Subcutaneous abdominal adipose tissue (tissue), 5 donors: ENCODE measurements around the gene ARL8A.

Source experiments
- H3K27ac ChIP-seq: one replicate; pipeline ENCODE4 v1.7.0; 2013; ENCODE audit warnings: low read depth, mild to moderate bottlenecking, inconsistent platforms, low read length, moderate library complexity
- H3K27me3 ChIP-seq, 5 donors: one replicate each; pipeline ENCODE4 v1.7.0; 2013; ENCODE audit warnings: low read length in 5 of 5, inconsistent platforms in 1 of 5; ENCODE audit not compliant: control insufficient read depth in 5 of 5, insufficient read depth in 4 of 5
- H3K36me3 ChIP-seq, 5 donors: one replicate each; pipeline ENCODE4 v1.7.0; 2013; ENCODE audit warnings: low read length in 5 of 5; ENCODE audit not compliant: control insufficient read depth in 5 of 5, insufficient read depth in 5 of 5
- H3K4me1 ChIP-seq, 5 donors: one replicate each; pipeline ENCODE4 v1.7.0; 2013; ENCODE audit warnings: low read length in 5 of 5, mild to moderate bottlenecking in 3 of 5, moderate library complexity in 1 of 5; ENCODE audit not compliant: control insufficient read depth in 5 of 5, insufficient read depth in 5 of 5
- H3K4me3 ChIP-seq, 5 donors: one replicate each; pipeline ENCODE4 v1.7.0; 2013; ENCODE audit warnings: low read length in 5 of 5, low read depth in 1 of 5
- H3K9ac ChIP-seq, 5 donors: one replicate each; pipeline ENCODE4 v1.7.0; 2013; ENCODE audit warnings: low read length in 5 of 5, mild to moderate bottlenecking in 4 of 5, moderate library complexity in 3 of 5
- H3K9me3 ChIP-seq, 5 donors: one replicate each; pipeline ENCODE4 v1.7.0; 2013; ENCODE audit warnings: low read length in 5 of 5; ENCODE audit not compliant: control insufficient read depth in 5 of 5
- donor health status: healthy.
- donor health status: healthy.
- donor health status: healthy.
- donor health status: healthy.
- donor health status: healthy.

The ARL8A gene

DNA sequence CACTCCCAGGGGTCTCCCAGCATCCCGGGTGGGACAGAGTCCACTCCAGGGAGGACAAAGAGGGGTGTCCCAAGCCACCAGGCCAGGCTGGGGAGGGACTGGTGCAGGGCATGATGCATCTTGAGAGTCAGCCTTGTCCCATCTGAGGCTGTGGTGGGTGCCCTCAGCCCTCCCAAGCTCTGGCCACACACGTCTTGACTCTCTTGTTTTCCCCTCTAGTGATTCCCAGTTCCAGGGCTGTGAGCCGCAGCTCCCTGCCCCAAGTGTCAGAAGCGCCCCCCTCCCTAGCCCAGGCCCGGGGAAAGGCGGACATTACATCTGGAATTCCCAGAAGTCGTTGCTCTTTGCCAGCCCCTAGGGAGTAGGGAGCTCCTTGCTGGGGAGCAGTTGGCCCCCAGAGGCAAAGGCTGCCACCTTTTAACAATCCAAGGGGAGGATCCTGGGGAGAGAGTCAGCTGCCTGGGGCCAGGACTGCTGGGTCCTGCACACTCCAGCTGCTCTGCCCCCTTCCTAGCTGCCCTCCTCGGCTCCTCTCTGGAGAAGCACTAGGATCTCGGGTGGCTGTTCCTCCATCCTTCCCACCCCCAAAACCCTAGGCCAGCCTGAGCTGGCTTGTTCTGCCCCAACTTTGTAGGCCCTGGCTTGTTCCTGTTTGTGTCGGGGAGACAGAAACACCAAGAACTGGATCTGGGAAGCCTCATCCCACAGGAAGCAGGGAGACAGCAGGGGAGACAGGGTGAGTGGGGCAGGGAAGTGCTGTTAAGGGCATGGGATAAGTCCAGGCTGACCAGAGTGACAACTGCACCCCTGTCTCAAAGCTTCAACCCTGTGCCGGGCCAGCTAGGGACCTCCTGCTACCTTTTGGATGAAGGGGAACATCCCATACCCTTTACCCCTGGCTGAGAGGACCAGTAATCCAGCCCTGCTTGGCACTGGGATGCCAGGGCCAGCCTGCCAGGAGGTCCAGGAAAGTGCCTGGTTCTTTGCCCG lies 19.0 kb upstream of the ARL8A start:
- H3K9me3 ChIP-seq, result no peaks in the 10 kb centered on the region
- H3K9ac ChIP-seq, result no peak overlapping the region
- H3K4me3 ChIP-seq, result no peak overlapping the region
- H3K27ac ChIP-seq, result no peak overlapping the region
- H3K27me3 ChIP-seq, result peaks cover 0 to 11% (median 3%) of the 10 kb centered on the region in 5 donors
- H3K36me3 ChIP-seq, result no peaks in the 10 kb centered on the region
- H3K4me1 ChIP-seq, result peaks cover 0 to 43% (median 20%) of the 10 kb centered on the region in 5 donors

DNA sequence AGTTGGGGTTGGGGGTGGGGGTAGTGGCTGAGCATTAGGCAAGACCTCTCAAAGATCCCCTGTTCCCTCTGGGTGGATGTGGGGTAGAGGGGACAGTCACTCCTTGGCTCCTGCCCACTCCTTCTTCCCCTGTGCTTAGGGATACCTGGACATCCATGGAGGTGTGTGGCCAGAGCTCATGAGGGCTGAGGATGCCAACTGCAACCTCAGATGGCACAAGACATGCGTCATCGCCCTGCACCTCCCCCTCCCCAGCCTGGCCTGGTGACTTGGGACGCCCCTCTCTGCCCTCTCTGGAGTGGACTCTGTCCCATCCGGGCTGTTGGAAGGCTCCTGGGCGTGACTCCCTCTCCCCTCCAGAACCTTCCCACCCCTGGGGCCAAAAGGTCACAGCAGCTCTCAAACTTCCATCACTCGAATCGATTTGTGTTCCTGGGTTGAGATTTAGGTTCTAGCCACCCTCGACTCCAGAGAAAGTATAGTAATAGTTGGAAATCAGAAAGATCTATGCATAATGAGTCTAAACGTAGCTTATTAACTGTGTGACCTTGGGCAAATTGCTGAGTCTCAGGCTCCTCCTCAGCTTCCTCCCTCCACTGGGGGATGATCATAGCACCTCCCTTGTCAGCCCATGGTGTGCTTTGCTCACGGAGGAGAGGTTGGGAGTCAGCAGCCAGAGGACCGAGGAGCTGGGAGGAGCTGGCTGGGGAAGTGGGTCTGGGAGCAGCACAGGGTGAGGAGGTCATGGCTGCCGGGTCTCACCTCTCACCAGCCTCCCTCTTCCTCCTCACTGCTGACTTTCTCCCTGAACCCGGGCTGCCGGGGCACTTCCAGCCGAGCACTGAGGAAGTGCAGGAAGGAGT lies 18.1 kb upstream of the ARL8A start:
- H3K9ac ChIP-seq, result no peak overlapping the region
- H3K4me1 ChIP-seq, result peaks cover 0 to 35% (median 11%) of the 10 kb centered on the region in 5 donors
- H3K9me3 ChIP-seq, result no peaks in the 10 kb centered on the region
- no peaks in the 10 kb centered on the region for H3K36me3 ChIP-seq
- H3K27ac ChIP-seq, result no peak overlapping the region
- no peak overlapping the region for H3K4me3 ChIP-seq
- H3K27me3 ChIP-seq, result peaks cover 0 to 11% (median 3%) of the 10 kb centered on the region in 5 donors

DNA sequence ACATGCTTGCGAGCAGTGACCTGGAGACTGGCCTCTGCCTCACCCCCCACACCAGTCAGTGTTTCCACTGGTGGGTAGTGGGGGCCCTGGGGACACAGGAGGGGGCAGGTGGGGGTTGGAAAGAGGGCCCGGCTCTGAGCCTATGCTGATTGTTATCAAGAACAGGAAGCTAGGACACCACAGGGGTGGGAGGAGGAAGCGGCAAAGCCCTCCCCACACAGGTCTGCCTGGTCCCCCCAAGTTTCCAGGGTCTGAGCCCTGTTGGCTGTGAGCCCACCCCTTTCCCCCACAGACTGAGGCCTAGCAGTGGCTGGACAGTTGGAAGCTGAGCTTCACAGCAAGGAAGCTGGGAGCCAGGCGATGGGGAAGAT lies 17.5 kb upstream of the ARL8A start:
- Histone ChIP-seq H3K4me1 (peaks cover 0 to 34% (median 9%) of the 10 kb centered on the region in 5 donors), H3K9me3 (no peaks in the 10 kb centered on the region), H3K27me3 (peaks cover 0 to 11% (median 3%) of the 10 kb centered on the region in 5 donors), H3K27ac (no peak overlapping the region), H3K36me3 (no peaks in the 10 kb centered on the region), H3K4me3 (no peak overlapping the region), H3K9ac (no peak overlapping the region)

DNA sequence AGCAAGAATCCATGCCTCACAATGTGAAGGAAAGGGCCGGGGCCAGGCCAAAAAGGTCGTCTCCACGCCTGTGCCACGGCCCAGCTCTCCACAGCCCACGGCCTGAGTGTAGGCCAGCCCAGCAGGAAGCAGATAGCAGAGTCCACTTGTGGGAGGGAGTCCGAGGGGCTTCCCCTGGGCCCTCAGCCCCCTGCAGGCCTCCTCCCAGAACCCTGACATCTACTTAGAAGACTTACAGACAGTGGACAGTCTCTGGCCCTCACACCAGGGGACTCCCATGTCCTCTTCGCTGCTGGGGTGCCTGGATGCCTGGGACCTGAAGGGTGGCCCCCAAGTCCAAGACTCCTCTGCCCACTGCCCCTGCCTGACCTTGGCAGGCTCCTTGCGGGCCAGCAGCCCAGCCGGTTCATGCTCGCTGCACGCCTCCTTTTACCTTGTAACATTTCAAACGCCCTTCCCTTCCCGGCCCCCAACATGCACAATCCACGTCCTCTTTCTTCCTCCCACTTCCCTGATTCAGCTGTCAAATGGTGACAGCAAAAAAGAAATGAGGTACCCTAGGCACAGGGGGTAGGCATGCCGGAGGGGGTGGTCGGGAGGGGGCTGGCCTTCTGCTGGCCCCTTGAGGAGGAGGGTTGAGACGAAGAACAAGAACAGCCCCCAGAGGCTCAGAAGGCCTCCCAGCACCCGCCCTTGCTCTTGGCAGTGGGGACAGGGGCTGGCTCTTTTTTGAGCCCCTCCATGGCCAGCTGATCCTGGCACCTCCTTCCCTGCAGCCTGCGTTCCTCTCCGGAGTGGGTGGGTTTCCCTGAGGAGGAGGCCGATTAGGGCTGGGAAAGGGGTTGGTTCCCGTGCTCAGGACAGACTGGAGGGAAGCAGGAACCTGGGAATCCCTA lies 16.9 kb upstream of the ARL8A start:
- Histone ChIP-seq H3K4me3 (no peak overlapping the region), H3K9ac (peak overlapping the region in 1 of 5 donors; percentile 47), H3K36me3 (no peaks in the 10 kb centered on the region), H3K27me3 (peaks cover 0 to 11% (median 3%) of the 10 kb centered on the region in 5 donors), H3K27ac (no peak overlapping the region), H3K4me1 (peaks cover 0 to 34% (median 13%) of the 10 kb centered on the region in 5 donors), H3K9me3 (no peaks in the 10 kb centered on the region)

DNA sequence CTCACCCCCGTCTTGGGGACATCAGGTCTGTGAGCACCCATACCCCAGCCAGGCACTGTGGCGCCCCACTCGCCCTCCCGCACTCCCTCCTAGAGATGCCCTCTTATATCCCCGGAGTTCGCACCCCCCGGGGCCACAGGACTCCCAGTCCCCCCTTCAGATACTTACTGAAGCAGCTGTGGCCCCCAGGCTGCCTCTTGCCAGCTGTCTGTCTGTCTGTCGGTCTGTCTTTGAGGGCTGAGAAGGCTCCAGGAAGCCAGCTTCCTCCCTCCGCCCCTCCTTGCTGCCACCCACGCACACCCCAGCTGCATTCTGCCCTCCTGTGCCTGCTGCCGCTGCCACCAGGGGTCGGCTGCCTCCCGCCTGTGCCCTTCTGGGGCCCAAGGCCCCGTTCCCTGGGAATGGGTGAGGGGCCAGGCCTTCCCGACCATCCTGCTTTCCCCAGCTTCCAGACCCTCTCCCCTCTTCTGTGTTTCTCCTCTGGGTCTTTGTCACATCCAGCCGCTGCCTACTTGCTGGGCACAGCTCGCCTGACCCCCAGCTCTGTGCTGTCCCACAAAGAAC lies 15.9 kb upstream of the ARL8A start, which contains the start of gene PTPN7:
Gene PTPN7 (minus strand): TSS at position 226 of the 564 bp plus-strand sequence. CDS start 1,200 bp downstream, outside the sequence.
- peaks cover 0 to 11% (median 3%) of the 10 kb centered on the region in 5 donors for H3K27me3 ChIP-seq
- H3K36me3 ChIP-seq, result no peaks in the 10 kb centered on the region
- H3K4me3 ChIP-seq, result peak within 1 kb of the TSS in 3 of 5 donors; percentile 12 to 57 (median 46)
- H3K9me3 ChIP-seq, result no peaks in the 10 kb centered on the region
- peaks cover 0 to 37% (median 21%) of the 10 kb centered on the region in 5 donors for H3K4me1 ChIP-seq
- H3K9ac ChIP-seq, result peak within 1 kb of the TSS in 2 of 5 donors; percentile 3 to 47
- no peak within 1 kb of the TSS for H3K27ac ChIP-seq

DNA sequence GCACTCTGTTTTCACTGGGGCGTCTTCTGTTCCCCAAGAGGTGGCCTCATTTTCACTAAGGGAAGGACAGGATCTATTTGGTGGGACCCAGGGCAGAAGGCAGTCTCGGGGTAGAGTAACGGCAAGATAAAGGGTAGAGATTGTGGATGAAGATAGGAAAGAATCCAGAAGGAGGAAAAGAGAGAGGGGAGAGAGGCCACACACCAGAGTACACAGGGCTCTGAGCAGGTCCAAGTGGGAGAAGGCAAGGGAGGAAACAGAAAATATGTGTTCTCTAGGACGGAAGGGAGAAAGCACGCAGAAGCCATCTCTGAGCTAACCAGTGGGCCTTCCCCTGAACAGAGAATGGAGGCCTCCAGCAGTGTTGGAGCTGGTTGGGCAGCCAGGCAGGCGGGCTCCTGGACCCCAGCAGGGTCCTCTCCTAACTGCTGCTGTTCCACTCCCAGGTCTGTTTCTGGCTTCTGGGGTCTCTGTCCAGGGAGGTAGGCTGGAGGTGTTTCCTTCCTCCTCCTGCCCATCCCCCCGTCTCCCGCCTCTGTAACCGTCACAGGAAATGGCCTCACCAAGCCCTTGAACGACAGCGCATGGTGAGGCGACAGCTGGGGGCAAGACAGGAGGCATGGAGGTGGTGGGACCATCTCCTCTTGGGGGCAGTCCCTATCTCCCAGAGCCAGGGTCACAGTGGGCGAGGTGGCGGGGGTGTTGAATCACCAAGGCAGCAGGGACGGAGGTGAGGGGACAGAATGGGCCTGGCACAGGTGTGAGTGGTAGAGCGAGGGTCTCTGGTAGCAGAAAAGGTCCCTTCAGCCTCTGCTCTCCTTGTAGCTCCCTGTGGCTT lies 15.2 kb upstream of the ARL8A start:
- Histone ChIP-seq H3K9me3 (no peaks in the 10 kb centered on the region), H3K9ac (peak overlapping the region in 2 of 5 donors; percentile 3 to 25), H3K27ac (no peak overlapping the region), H3K36me3 (no peaks in the 10 kb centered on the region), H3K4me3 (peak overlapping the region in 3 of 5 donors; percentile 12 to 57 (median 46)), H3K4me1 (peaks cover 0 to 44% (median 28%) of the 10 kb centered on the region in 5 donors), H3K27me3 (peaks cover 0 to 11% (median 3%) of the 10 kb centered on the region in 5 donors)

DNA sequence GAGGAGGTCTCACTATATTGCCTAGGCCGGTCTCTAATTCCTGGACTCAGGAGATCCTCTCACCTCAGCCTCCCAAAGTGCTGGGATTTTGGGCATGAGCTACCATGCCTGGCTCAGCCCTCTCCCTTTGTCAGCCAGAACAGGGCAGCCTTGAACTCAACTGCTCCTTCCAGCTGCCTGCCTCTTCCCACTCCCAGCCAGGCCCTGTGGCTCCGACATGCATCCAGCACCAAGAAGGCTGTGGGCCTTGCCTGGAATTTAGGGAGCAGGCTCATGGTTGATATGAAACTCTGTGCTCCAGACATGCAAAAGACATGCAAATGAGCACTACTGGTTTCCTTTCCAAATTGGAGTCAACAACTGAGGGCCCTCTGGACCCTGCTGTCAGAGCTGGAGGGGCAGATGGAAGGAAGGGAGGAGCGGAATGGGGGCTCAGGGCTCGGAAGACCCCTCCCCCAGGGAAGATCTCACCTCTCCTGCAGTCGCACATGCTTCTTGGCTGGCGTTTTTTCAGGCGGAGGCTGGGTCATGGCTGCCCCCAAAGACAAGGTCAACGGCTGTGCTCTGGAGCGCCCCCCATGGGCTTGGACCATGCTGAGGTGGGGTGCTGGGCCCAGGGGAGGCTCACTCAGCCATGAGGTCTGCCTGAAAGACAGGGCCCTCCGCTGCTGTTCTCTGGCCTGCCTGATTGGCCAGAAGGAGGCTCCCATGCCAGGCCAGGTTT lies 14.4 kb upstream of the ARL8A start:
- peaks cover 0 to 11% (median 3%) of the 10 kb centered on the region in 5 donors for H3K27me3 ChIP-seq
- no peak overlapping the region for H3K27ac ChIP-seq
- H3K36me3 ChIP-seq, result no peaks in the 10 kb centered on the region
- H3K4me3 ChIP-seq, result no peak overlapping the region
- H3K4me1 ChIP-seq, result peaks cover 0 to 45% (median 29%) of the 10 kb centered on the region in 5 donors
- H3K9me3 ChIP-seq, result no peaks in the 10 kb centered on the region
- H3K9ac ChIP-seq, result no peak overlapping the region

DNA sequence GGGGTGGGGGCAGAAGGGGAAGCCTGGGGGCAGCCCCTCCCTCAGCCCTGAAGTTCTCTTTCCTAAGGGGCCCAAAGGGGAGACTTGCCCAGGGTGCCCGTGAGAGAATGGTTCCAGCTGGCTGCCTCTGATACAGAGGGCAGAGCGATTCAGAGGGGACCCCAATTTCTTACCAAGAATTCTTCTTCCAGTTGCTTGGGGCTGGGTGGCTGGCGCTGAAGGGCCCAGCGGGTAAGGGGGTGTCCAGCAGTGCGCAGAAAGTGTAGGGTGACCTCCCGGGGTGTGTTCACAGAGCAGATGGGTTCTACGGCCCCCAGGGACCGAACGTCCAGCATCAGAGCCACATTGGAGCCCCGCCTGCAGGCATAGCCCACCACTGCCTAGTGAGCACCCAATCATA lies 13.4 kb upstream of the ARL8A start:
- Histone ChIP-seq H3K9ac (no peak overlapping the region), H3K27ac (no peak overlapping the region), H3K4me1 (peaks cover 0 to 38% (median 25%) of the 10 kb centered on the region in 5 donors), H3K36me3 (no peaks in the 10 kb centered on the region), H3K4me3 (no peak overlapping the region), H3K9me3 (no peaks in the 10 kb centered on the region), H3K27me3 (peaks cover 0 to 7% (median 3%) of the 10 kb centered on the region in 5 donors)
